HAP-1 (cell line): ENCODE data around the gene GALNT7.

Source experiments
- DNase-seq, 2 experiments: peaks; one replicate each; pipeline ENCODE4 v3.0.0-alpha.2; 2016 to 2020; ENCODE audit warnings: low spot score in 2 of 2
- H3K27me3 ChIP-seq: fragments of 250-450 bp; sonication (Bioruptor Pico); 2 replicates; pipeline ENCODE4 v1.5.1; 2020; ENCODE audit warnings: low read depth, mild to moderate bottlenecking, moderate library complexity
- H3K36me3 ChIP-seq: fragments of 250-450 bp; sonication (Bioruptor Pico); replicated peaks from 2 replicates; pipeline ENCODE4 v1.5.1; 2020; ENCODE audit warnings: mild to moderate bottlenecking
- H3K4me1 ChIP-seq: fragments of 250-450 bp; sonication (Bioruptor Pico); 2 replicates; pipeline ENCODE4 v1.5.1; 2020; ENCODE audit warnings: mild to moderate bottlenecking
- H3K4me3 ChIP-seq: fragments of 250-450 bp; sonication (Bioruptor Pico); 2 replicates; pipeline ENCODE4 v1.5.1; 2020; ENCODE audit warnings: mild to moderate bottlenecking, moderate library complexity
- H3K9me3 ChIP-seq: fragments of 250-450 bp; sonication (Bioruptor Pico); 2 replicates; pipeline ENCODE4 v1.5.1; 2020; ENCODE audit warnings: mild to moderate bottlenecking, moderate library complexity
- in situ Hi-C: fragments of 300-500 bp; cut with MboI; formaldehyde crosslinking; loops from 3 replicates; pipeline ENCODE4 v1.14.3; 2020; ENCODE audit warnings: low sequenced_read_pairs, inconsistent platforms, mixed read lengths

Gene GALNT7

GRCh38 chr4:173365359-173365996, 196.9 kb downstream of the GALNT7 start:
- peaks cover 22% of the 10 kb centered on the region for H3K4me1 ChIP-seq
- no peaks in the 10 kb centered on the region for H3K36me3 ChIP-seq
- no peaks in the 10 kb centered on the region for H3K27me3 ChIP-seq
- no peak for DNase-seq
- no peak overlapping the region for H3K4me3 ChIP-seq
- in situ Hi-C loops = no loop called here
- no peaks in the 10 kb centered on the region for H3K9me3 ChIP-seq

GRCh38 chr4:173367285-173367684, 198.7 kb downstream of the GALNT7 start:
- Histone ChIP-seq H3K36me3 (no peaks in the 10 kb centered on the region), H3K9me3 (no peaks in the 10 kb centered on the region), H3K27me3 (no peaks in the 10 kb centered on the region), H3K4me3 (no peak overlapping the region), H3K4me1 (peaks cover 22% of the 10 kb centered on the region)
- DNase-seq = peak; percentile 22 to 51
- in situ Hi-C loops = no loop called here

- no peak overlapping the region for H3K4me3 ChIP-seq
- peaks cover 22% of the 10 kb centered on the region for H3K4me1 ChIP-seq
- no peaks in the 10 kb centered on the region for H3K27me3 ChIP-seq
- H3K9me3 ChIP-seq = no peaks in the 10 kb centered on the region
- in situ Hi-C loops = no loop called here
- H3K36me3 ChIP-seq = no peaks in the 10 kb centered on the region
- DNase-seq = no peak
Observed at GRCh38 chr4:173367946-173368345, 199.3 kb downstream of the GALNT7 start.

GRCh38 chr4:173370130-173370476, 201.5 kb downstream of the GALNT7 start:
- Histone ChIP-seq H3K36me3 (peaks cover 5% of the 10 kb centered on the region; the same call in 1 of the 2 replicates), H3K4me1 (peaks cover 27% of the 10 kb centered on the region), H3K9me3 (no peaks in the 10 kb centered on the region), H3K27me3 (no peaks in the 10 kb centered on the region), H3K4me3 (peak overlapping the region; percentile 75)
- peak in 1 of 2 experiments; percentile 20 for DNase-seq
- in situ Hi-C loops = loop anchor here (5.0 kb wide), 1 partner anchor 38 kb away; the partner anchor contains the start of gene HMGB2

GRCh38 chr4:173370477-173371291, 202.1 kb downstream of the GALNT7 start, which contains the start of gene SAP30:
SAP30 (plus strand) TSS chr4:173370954; CDS start chr4:173371183, 229 bp downstream.
- in situ Hi-C loops = loop anchor here (5.0 kb wide), 1 partner anchor 38 kb away; the partner anchor contains the start of gene HMGB2
- H3K9me3 ChIP-seq = no peaks in the 10 kb centered on the region
- H3K4me3 ChIP-seq = peak within 1 kb of the TSS; percentile 75
- DNase-seq = peak; percentile 96 to 99
- no peaks in the 10 kb centered on the region for H3K27me3 ChIP-seq
- H3K36me3 ChIP-seq = peaks cover 5% of the 10 kb centered on the region; the same call in 1 of the 2 replicates
- H3K4me1 ChIP-seq = peaks cover 27% of the 10 kb centered on the region

GRCh38 chr4:173371292-173372192, 202.9 kb downstream of the GALNT7 start:
- H3K36me3 ChIP-seq = peaks cover 5% of the 10 kb centered on the region; the same call in 1 of the 2 replicates
- H3K4me3 ChIP-seq = peak overlapping the region; percentile 75
- H3K9me3 ChIP-seq = no peaks in the 10 kb centered on the region
- H3K27me3 ChIP-seq = no peaks in the 10 kb centered on the region
- in situ Hi-C loops = loop anchor here (5.0 kb wide), 1 partner anchor 39 kb away; the partner anchor contains the start of gene HMGB2
- peaks cover 26% of the 10 kb centered on the region for H3K4me1 ChIP-seq
- peak; percentile 74 to 81 for DNase-seq
